ENCODE data around the gene GOLGA8A.
"Not testable (repeated sequence)": the region's sequence is repeated elsewhere in the genome, so short reads cannot be mapped to it uniquely, and the experiment has no call there.

GRCh38 chr15:34418435-34418834, 19.2 kb downstream of the GOLGA8A start:
- not testable (repeated sequence) for TF ChIP-seq TAF1 (IDR thresholded peaks at IDR 0.05; ENCODE audit: borderline replicate concordance, low read depth, low read length); POLR2A (IDR thresholded peaks at IDR 0.05; ENCODE audit: low read depth, low read length)
